Skin epidermis (tissue), 12 donors: ENCODE measurements around the gene OGFOD3.
"Not testable (repeated sequence)": the region's sequence is repeated elsewhere in the genome, so short reads cannot be mapped to it uniquely, and the experiment has no call there.

Experiments
- H3K27ac ChIP-seq, 21 experiments: fragments of 200-600 bp; sonication (generic) in 11 of 21; one replicate each; pipeline ENCODE4 v1.5.0; 2020; ENCODE audit warnings: mild to moderate bottlenecking in 3 of 21, inconsistent platforms in 2 of 21, moderate library complexity in 2 of 21
- H3K4me3 ChIP-seq, 7 experiments: fragments of 200-600 bp; sonication (generic) in 2 of 7; one replicate each; pipeline ENCODE4 v1.5.0; 2020; ENCODE audit warnings: inconsistent platforms in 2 of 7, mild to moderate bottlenecking in 2 of 7, moderate library complexity in 1 of 7

The OGFOD3 gene

DNA sequence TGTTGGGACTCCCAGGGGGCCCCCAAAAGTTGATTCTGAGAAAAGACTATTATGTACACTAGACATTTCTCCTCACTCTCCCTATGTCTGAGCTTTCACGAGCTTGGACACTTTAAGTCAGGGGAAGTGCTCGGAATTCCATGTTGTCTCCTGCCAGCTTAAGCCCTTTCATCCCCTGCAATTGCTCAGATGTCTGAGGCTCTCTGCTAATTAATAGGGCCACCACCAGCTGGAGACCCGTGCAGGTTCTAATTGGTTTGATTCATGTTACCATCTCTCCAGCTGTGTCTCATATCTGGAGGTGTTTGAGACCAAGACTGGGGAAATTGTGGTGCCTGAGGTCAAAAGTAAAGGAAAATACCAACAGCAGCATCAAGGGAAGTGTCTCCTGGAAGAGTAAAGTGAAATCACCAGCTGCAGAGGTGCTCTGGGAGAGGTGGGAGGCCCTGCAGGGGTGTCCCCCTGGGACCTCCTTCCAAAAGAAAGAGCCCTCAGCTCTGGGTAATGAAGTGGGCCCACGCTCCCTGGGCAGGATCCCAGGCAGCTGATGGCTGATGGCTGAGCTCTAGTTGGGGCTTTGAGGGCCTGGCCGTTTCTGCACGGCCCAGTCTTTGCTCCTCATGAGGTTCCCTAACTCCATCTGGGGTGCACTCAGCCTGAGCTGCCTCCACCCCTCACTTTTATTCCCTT, 52.6 kb downstream of the OGFOD3 start:
- Histone ChIP-seq H3K27ac (no peak overlapping the region), H3K4me3 (no peak overlapping the region)

DNA sequence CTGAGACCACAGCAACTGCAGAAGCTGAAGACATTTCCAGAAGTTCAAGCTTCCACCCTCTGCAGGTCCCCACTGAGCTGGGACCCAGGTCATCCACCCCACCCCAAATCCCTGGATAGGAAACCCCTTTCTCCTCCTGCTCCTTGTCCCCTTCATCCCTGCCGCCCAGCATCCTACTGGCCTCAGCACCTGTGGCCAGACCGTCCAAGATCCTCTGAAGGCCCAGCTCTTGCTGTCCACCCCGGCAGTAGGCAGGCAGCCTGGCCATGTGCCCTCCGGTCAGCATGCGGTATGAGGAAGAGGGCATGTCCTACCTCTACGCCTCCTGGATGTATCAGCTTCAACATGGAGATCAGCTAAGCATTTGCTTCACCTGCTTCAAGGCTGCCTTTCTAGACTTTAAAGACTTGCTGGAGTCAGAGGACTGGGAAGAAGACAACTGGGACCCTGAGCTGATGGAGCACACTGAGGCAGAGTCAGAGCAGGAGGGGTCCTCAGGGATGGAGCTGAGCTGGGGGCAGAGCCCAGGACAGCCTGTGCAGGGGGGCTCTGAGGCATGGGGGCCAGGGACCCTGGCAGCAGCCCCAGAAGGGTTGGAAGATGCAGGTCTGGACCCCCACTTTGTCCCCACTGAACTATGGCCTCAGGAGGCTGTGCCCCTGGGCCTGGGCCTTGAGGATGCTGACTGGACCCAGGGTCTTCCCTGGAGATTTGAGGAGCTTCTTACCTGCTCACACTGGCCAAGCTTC, 56.3 kb downstream of the OGFOD3 start:
- no peak overlapping the region for H3K4me3 ChIP-seq
- no peak overlapping the region for H3K27ac ChIP-seq

GRCh38 chr17:82359451-82360074, 58.8 kb downstream of the OGFOD3 start:
- H3K4me3 ChIP-seq, H3K27ac ChIP-seq: not testable (repeated sequence)

GRCh38 chr17:82358465-82359350, 59.7 kb downstream of the OGFOD3 start, which contains the start of gene TEX19:
Gene TEX19, plus strand, starts transcription at chr17:82359247. Its CDS starts 2,904 bp downstream, at chr17:82362151.
- H3K4me3 ChIP-seq, result no peak within 1 kb of the TSS
- H3K27ac ChIP-seq, result no peak within 1 kb of the TSS

- H3K27ac ChIP-seq, result no peak overlapping the region
Observed at GRCh38 chr17:82357394-82357793, 61.0 kb downstream of the OGFOD3 start.

DNA sequence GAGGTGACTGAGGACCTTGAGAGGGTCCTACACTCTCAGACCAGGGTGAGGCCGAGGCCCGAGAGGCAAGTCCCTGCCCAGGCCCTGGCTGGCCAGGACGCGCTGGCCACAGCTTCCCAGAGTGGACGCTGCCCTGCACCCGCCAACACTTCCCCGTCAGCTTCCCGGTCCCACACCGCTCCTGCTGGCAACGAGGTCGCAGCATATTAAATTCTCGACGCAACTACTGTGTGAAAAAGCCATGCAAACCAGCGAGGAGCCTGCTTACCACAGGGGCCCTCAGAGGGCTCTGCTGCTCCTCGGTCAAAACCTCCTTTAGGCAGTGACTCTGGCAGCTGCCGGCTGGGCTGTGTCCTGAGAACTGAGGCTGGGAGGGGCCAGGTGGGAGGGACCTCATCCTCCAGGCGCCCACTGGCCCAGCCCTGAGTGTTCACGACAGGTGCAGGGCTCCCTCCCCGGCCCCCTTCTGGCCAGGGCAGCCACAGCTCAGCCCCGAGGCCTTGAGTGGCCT, 61.5 kb downstream of the OGFOD3 start:
- H3K4me3 ChIP-seq, result no peak overlapping the region
- H3K27ac ChIP-seq, result no peak overlapping the region

More at GRCh38 chr17:82357394-82357793, 61.0 kb downstream of the OGFOD3 start:
- H3K4me3 ChIP-seq, result no peak overlapping the region

DNA sequence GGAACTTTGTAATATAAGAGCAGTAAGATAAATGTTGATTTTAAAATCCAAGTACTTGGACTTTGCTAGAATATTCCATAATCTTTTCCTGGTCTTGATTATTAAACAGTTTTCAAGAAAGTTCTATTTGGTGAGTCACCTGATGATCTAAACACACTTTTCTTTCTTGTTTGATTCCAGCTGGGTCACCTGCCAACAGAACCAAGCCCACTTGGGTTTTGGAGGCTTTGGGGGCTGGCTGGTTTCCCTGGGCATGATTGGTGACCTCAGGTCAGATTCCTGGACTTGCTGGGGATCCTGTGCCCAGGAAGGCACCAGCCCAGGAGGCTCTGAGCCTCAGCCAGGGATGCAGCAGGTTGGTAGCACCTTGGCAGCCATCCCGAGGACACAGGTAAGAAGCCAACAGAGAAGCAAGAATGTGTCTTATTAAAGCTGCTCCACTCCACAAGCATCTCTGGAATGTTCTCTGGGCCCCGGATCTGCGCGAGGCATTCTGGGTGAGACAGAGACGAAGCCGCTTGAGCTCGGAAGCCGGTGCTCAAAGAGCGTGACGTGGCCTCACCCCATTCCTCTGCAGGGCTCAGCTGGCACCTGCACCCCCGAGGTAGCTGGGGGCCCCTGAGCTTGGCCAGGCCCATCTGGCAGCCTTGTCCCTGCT, 62.5 kb downstream of the OGFOD3 start:
- no peak overlapping the region for H3K4me3 ChIP-seq
- H3K27ac ChIP-seq, result no peak overlapping the region

- Histone ChIP-seq H3K4me3 (no peak overlapping the region), H3K27ac (no peak overlapping the region)
Observed at GRCh38 chr17:82354804-82355308, 63.5 kb downstream of the OGFOD3 start.

DNA sequence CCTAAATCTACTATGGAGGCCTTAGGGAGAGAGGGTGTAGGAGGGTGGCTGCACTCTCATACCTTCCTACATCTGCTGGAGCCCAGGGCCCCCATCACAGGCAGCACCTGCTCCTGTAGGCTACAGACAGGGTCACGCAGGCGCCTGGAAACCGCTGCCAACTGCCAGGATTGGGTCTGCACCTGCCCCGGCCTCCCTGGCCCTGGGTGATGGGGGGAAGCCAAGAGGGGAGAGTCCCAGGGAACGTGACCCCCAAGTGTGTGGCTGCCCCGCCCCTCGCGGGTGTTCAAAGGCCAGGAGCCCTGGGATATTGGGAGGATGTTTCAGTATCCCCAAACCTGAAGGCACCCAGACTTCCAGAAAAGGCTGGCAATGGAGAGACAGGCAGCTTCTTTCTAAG, 64.9 kb downstream of the OGFOD3 start:
- no peak overlapping the region for H3K4me3 ChIP-seq
- no peak overlapping the region for H3K27ac ChIP-seq

GRCh38 chr17:82351713-82352488, 66.5 kb downstream of the OGFOD3 start:
- peak overlapping the region in 1 of 21 experiments; percentile 19 for H3K27ac ChIP-seq
- H3K4me3 ChIP-seq, result no peak overlapping the region

DNA sequence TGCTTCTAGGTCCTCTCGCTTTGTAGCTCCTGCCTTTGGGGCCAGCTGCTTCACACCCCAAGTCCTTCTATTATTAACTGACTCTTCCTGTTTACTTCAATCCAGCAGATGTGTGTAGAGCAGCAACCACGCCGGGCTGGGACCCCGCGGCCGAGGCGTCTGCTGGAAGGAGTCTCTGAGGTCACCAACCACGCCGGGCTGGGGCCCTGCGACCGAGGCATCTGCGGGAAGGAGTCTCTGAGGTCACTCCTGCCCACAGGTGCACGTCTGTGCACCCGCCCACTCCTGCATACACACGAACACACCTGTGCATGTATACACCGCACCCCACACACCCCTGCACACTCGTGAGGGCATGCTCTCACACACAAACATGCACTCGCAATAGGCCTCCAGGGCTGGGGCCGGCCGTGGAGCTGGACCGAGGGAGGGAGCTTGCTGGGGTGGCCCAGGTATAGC, 67.1 kb downstream of the OGFOD3 start:
- Histone ChIP-seq H3K4me3 (no peak overlapping the region), H3K27ac (no peak overlapping the region)

DNA sequence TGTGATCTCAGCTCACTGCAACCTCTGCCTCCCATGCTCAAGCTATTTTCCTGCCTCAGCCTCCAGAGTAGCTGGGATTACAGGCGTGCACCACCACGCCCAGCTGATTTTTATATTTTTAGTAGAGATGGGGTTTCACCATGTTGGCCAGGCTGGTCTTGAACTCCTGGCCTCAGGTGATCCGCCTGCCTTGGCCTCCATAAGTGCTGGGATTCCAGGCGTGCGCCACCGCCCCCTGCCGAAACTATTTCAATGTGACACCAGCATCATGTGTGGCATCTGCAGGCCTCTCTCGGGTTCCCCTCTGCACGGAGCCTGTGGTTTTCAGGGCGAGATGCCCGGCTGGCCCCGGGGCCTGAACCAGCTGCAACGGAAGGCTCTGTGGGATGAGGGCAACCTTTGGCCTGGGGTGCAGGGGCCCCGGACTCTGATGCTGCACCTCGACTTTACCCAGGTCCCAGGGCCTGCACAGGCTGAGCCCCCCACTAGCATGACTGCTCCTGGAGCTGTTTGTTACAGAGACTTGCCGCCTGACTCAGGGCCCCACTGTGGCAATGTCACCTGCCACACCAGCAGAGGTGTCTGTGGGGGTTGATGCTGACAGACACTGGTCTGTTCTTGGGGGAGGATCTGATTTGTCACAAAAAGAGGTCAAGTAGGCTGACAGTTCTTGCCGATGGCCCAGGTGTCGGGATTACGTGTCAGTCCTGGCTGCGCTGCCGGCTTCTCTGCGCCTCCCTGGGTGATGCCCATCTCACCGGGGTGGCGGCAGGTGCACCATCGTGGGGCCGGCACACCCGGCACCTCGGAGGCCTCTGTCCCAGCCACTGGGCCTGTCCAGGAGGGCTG, 68.0 kb downstream of the OGFOD3 start:
- no peak overlapping the region for H3K4me3 ChIP-seq
- peak overlapping the region in 9 of 21 experiments; percentile 12 to 55 (median 30) for H3K27ac ChIP-seq

DNA sequence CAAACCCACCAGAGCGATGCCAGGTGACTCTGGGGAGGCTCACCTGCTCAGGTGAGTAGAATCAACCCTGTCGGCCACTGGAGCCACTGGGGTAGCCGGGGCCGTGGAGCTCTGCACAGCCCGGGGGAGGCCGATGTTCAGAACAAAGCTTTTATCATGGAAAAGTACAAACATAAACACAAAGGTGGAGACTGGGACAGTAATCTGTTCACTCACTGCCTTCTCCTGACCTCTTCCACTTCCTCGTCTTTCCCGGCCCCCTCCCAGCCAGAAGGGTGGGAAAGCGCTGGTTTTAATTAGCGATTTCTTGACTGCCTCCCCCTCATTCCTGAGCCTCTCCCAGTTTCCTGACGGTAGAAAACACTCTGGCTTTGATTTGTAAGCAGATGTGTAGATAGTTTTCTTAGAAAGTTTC, 69.1 kb downstream of the OGFOD3 start:
- peak overlapping the region in 5 of 21 experiments; percentile 9 to 52 (median 18) for H3K27ac ChIP-seq
- no peak overlapping the region for H3K4me3 ChIP-seq

DNA sequence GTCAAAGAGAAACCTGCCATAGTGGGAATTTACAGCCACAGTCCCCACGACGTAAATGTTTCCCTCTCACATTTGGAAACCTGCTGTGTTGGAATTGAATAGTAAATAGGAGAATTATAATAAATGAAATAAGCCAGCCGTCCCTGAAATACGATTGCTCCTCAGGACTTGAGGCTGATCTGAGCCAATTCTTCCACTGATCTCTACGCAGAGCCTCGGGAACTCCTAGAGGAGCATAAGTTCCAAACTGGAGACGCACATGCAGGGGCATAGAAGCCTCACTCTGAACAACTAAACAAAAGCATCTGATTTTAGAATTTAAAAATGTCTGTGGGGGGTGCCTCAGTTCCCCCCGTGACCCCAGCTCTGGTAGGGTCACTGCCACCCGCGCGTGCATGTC, 69.5 kb downstream of the OGFOD3 start:
- Histone ChIP-seq H3K27ac (peak overlapping the region in 4 of 21 experiments; percentile 9 to 52 (median 18)), H3K4me3 (no peak overlapping the region)

- Histone ChIP-seq H3K27ac (peak overlapping the region in 2 of 21 experiments; percentile 0 to 52), H3K4me3 (no peak overlapping the region)
Observed at GRCh38 chr17:82348434-82348833, 70.0 kb downstream of the OGFOD3 start.

- peak overlapping the region in 1 of 21 experiments; percentile 0 for H3K27ac ChIP-seq
- not testable (repeated sequence) for H3K4me3 ChIP-seq
Observed at GRCh38 chr17:82347994-82348393, 70.4 kb downstream of the OGFOD3 start.
